SK-N-DZ (cell line): ENCODE measurements around the gene PGM5.

Experiments used
- DNase-seq: peaks from one replicate; pipeline ENCODE4 v3.0.0-alpha.2; 2015; ENCODE audit warnings: low spot score

PGM5 gene

DNA sequence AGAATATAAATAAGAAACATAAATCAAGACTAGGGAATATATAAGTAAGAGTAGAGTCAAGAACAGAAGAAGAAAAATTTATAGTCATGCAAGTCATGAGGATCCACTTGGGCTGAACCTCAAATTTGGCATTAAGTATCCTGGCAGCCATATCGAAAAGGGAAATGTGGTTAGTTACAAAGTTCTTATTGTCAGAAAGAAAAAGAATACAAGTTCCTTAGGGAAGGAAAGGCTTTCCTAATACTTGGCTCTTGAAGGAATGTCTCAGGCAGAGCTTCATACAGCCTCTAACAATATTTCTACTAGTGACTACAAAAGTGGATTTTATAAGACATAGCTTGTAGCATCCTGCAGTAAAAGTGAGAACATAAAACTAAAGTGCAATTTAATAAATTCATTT is 138.8 kb downstream of the PGM5 start:
- DNase-seq, result no peak

DNA sequence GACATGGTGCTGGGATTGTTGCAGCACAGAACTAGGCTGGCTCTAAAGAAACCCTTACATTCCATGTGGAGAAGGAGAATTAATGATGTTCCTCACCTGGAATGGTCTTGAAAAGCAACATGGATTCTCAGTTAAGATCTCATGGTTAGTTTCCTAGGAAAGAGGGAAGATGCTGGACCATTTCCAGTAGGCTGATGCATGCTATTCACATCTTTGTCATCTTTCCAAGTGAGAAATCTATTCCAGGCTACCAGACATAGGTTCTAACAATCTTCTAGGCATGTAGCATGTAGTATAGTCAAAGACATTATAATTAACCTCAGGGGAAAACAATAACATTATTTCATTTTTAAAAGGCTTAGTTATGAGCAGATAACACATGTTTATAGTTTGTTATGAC is 139.9 kb downstream of the PGM5 start:
- DNase-seq, result no peak

- no peak for DNase-seq
Observed at GRCh38 chr9:68497629-68498028, 141.2 kb downstream of the PGM5 start.

DNA sequence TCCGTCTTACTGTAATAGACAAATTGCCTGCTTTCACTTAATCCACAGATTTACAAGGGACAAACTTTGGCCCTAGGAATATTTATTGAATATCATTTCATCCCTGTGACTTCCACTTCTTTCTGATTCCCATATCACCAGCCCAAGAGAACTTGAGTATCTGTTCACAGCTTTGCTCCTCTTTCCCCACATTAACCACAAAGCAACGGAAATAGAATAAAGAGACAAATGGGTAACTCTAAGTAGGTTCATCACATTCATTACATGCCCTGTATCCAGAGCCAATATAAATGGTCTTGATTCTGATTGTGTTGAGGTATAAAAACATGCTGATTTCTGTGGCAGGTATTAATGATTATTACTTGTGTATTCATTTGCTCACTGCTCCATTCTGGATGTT is 142.4 kb downstream of the PGM5 start:
- DNase-seq, result no peak

GRCh38 chr9:68500457-68501381 is 144.3 kb downstream of the PGM5 start:
- no peak for DNase-seq

DNA sequence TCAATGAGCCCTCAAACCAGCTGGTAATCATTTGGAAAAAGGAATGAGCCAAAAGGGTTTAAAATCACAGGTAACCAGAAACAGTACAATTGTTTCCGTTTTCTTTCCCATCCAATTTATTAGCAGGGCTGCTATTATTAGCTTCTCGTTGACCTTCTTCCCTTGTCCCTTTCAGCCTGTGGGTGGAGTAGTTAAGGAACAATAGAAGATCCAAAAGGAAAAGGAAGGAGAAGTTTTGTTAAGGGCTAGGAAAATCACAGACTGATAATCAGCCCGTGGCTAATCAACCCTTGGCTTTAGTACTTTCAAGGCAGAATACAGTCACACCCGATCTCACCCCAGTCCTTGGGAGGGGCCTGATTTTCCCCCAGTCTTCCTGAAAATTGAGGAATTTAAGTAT is 145.9 kb downstream of the PGM5 start:
- DNase-seq, result no peak

GRCh38 chr9:68505681-68506409 is 149.4 kb downstream of the PGM5 start:
- DNase-seq, result no peak

- DNase-seq, result no peak
Observed at GRCh38 chr9:68506551-68506950, 150.1 kb downstream of the PGM5 start.

DNA sequence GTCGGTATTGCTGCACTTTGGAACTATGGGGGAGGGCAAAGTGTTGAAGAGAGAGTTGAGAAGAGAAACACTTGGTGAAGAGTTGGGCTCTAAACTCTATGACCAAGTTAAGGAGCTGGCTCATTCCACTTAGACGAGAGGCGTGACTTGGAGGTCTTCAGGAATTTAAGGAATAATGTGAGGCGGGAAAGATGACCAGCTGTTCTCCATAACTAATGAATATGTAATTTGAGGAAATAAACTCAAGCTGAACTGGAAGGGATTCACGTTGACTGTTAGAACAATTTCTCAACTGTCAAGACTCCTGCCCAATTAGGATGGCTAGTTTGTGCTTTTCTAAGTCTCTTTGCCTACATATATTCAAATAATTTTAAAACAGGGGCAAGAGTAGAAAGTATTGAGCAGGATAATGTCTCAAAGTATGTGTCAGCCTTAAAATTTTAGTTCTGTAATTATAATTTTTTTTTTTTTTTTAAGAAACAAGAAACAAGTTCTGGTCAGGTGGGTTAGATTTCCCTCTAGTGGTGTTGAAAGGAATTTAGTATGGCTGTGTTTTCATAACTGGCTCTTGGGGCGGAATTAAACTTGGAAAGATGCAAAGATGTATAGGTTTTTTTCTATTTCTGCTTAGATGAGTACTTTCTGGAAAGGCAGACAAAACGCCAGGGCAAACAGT is 150.9 kb downstream of the PGM5 start:
- DNase-seq, result no peak

- DNase-seq, result no peak
Observed at GRCh38 chr9:68507806-68508145, 151.4 kb downstream of the PGM5 start.

DNA sequence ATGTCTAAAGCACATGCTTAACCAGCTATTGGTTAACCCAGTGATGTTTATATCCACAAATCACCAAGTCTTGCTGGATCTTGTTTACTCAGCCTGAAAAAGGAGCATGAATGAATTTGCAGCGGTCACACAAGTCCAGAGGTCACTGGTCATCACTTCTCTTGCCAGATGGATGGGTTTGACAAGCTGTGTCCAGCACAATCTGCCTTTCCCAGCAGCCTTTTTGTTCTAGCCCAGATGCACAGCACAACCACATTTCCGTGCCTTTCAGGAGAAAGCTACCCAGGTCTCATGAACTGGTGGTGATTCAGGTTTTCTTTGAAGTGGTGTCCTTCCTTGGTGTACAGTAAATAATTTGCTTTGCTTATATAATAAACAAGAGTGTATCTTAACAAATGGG is 152.1 kb downstream of the PGM5 start:
- no peak for DNase-seq

DNA sequence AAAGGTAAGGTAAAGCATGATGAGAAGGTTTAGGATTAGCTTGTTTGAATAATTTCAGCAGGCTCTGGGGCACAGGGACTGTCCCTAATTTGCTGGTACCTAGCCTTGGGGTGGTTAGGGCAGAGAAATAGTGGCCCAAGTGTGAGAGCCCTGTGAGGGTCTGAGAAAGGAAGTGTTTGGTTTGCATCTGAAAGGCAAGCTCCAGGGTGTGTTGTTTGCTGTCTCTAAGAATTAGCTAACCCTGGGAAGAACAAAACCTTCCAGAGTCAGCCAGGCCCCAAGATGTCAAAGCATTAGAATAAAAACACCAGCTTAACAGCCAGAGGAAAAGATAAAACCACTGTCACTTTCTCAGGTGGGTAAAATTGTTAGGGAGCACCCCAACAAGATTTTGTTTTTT is 153.3 kb downstream of the PGM5 start:
- no peak for DNase-seq

GRCh38 chr9:68513385-68513784 is 157.0 kb downstream of the PGM5 start:
- no peak for DNase-seq

GRCh38 chr9:68513981-68514380 is 157.6 kb downstream of the PGM5 start:
- no peak for DNase-seq

GRCh38 chr9:68515326-68516017 is 159.1 kb downstream of the PGM5 start:
- DNase-seq, result no peak

GRCh38 chr9:68522131-68522530 is 165.7 kb downstream of the PGM5 start:
- DNase-seq, result no peak

DNA sequence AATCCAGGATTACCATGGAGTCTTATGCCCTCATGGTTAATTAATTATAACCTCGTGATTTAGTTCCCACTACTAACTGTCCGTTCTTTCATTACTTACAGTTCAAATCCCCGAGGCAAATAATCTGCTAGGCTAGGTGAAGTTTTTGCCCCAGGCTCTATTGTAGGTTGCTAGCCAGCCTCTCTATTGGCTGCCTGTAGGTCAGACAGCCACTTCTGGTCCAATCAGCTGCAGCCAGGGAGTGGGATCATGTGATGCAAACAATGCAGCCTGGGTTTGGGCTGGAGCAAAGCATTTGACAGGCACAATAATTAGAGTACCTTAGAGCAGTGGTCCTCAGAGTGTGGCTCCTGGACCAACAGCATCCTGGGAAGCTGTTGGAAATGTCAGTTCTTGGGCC is 166.5 kb downstream of the PGM5 start:
- no peak for DNase-seq

DNA sequence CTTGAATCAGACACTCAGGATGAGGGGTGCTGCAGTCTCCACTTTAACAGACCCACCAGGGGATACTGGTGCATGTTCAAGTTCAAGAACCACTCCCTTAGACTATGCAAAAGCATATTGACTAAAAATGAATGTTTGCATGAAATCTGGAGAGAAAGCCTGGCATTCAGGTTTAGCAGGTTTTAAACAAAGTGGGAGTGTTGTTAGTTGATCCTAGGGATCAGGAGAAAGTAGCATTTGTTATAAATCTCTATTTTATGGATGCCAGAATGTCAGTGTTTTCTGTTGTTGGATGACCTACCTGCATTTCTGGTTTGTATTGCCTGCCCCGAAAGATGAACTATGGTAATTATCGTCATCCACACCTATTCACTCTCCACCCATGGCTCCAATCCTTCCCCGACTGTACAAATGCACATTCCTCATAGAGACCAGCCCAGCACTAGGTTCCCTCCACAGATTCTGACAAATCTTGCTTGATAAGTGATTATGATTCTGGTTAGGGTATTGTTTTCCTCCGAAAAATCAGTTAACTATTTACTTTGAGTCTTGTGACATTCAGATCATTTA is 167.0 kb downstream of the PGM5 start:
- no peak for DNase-seq

- no peak for DNase-seq
Observed at GRCh38 chr9:68530618-68531017, 174.2 kb downstream of the PGM5 start.

DNA sequence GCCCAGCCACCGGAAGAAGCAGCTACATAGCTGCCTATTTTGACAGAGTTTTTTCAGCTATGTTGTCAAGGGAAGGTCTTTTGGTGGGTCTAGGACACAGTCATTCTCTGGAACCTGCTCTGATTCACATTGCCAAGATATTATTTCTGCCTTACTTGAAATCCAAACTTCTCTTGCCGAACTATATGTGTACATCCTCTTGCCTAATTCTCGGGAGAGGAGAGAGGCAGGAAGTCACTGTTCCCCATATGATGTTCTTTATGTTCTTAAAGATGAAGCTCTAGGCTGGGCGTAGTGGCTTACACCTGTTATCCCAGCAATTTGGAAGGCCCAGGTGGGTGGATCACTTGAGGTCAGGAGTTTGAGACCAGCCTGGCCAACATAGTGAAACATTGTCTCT is 175.7 kb downstream of the PGM5 start:
- no peak for DNase-seq

DNA sequence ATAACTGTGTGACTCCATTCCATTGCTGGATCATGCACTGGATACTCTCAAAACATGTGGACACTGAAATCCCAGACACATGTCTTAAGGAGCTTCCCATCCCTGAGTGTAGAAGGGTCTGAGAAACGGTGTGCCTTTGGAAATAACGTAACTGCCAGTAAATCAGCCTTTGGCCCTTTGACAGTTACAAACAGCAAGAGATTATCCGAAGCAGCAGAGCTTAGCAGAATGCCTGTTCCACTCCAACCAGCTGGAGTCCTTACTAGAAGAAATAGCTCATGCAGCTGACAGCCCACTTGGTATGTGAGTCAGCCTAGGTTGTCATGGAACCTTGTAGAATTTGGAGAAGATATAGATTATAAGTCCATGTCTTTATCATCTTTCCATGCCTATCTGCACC is 177.3 kb downstream of the PGM5 start:
- no peak for DNase-seq
